HAP-1 (cell line): ENCODE data around the gene PSMC3.

Experiments used
- DNase-seq, 2 experiments: peaks; one replicate each; pipeline ENCODE4 v3.0.0-alpha.2; 2016 to 2020; ENCODE audit warnings: low spot score in 2 of 2
- H3K27me3 ChIP-seq: fragments of 250-450 bp; sonication (Bioruptor Pico); 2 replicates; pipeline ENCODE4 v1.5.1; 2020; ENCODE audit warnings: low read depth, mild to moderate bottlenecking, moderate library complexity
- H3K36me3 ChIP-seq: fragments of 250-450 bp; sonication (Bioruptor Pico); replicated peaks from 2 replicates; pipeline ENCODE4 v1.5.1; 2020; ENCODE audit warnings: mild to moderate bottlenecking
- H3K4me1 ChIP-seq: fragments of 250-450 bp; sonication (Bioruptor Pico); 2 replicates; pipeline ENCODE4 v1.5.1; 2020; ENCODE audit warnings: mild to moderate bottlenecking
- H3K4me3 ChIP-seq: fragments of 250-450 bp; sonication (Bioruptor Pico); 2 replicates; pipeline ENCODE4 v1.5.1; 2020; ENCODE audit warnings: mild to moderate bottlenecking, moderate library complexity
- H3K9me3 ChIP-seq: fragments of 250-450 bp; sonication (Bioruptor Pico); 2 replicates; pipeline ENCODE4 v1.5.1; 2020; ENCODE audit warnings: mild to moderate bottlenecking, moderate library complexity
- in situ Hi-C: fragments of 300-500 bp; cut with MboI; formaldehyde crosslinking; loops from 3 replicates; pipeline ENCODE4 v1.14.3; 2020; ENCODE audit warnings: low sequenced_read_pairs, inconsistent platforms, mixed read lengths

Gene PSMC3

DNA sequence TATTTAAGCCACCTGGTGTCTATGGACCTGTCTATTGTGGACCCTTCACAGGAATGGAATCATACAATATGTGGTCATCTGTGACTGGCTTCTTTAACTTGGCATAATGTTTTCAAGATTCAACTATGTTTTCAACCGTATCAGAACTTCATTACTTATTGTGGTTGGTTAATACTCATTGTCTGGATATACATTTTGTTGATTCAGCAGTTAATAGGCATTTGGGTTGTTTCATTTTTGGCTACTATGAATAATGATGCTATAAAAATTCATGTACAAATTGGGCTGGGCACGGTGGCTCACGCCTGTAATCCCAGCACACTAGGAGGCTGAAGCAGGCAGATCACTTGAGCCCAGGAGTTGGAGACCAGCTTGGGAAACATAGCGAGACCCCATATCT is 25.2 kb upstream of the PSMC3 start:
- Histone ChIP-seq H3K36me3 (no peaks in the 10 kb centered on the region), H3K4me3 (no peak overlapping the region), H3K9me3 (no peaks in the 10 kb centered on the region), H3K4me1 (no peaks in the 10 kb centered on the region), H3K27me3 (no peaks in the 10 kb centered on the region)
- DNase-seq: no peak
- in situ Hi-C loops: no loop called here

GRCh38 chr11:47449541-47449940 is 23.3 kb upstream of the PSMC3 start:
- Histone ChIP-seq H3K4me1 (no peaks in the 10 kb centered on the region), H3K4me3 (no peak overlapping the region), H3K9me3 (no peaks in the 10 kb centered on the region), H3K27me3 (no peaks in the 10 kb centered on the region), H3K36me3 (no peaks in the 10 kb centered on the region)
- in situ Hi-C loops: no loop called here
- no peak for DNase-seq

- no peak within 1 kb of the TSS for H3K4me3 ChIP-seq
- in situ Hi-C loops: no loop called here
Measured at GRCh38 chr11:47448566-47449427, 22.6 kb upstream of the PSMC3 start, which contains the start of gene RAPSN. Gene RAPSN, minus strand, starts transcription at chr11:47449136. Its CDS starts 172 bp downstream, at chr11:47448964.

GRCh38 chr11:47447906-47448305 is 21.7 kb upstream of the PSMC3 start:
- Histone ChIP-seq H3K27me3 (no peaks in the 10 kb centered on the region), H3K36me3 (no peaks in the 10 kb centered on the region), H3K4me1 (no peaks in the 10 kb centered on the region), H3K9me3 (no peaks in the 10 kb centered on the region), H3K4me3 (no peak overlapping the region)
- no peak for DNase-seq
- in situ Hi-C loops: no loop called here

More at GRCh38 chr11:47448566-47449427, 22.6 kb upstream of the PSMC3 start, which contains the start of gene RAPSN:
- Histone ChIP-seq H3K9me3 (no peaks in the 10 kb centered on the region), H3K36me3 (no peaks in the 10 kb centered on the region), H3K4me1 (no peaks in the 10 kb centered on the region), H3K27me3 (no peaks in the 10 kb centered on the region)
- no peak for DNase-seq

DNA sequence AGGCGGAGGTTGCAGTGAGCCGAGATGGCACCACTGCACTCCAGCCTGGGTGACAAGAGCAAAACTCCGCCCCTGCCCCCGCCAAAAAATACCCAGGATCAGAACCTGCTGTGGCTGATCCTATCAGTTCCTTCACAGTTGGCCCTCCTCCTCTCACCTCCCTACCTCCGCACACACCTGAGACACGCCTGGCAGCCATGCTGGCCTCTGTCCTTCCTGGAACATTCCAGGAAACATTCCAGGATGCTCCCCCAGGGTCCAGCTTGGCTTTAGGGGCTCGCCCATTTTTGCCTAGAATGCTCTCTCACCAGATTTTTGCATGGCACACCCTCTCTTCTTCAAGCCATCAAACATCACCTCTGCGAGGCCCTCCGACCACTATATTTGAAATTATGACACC is 20.6 kb upstream of the PSMC3 start:
- Histone ChIP-seq H3K4me3 (no peak overlapping the region), H3K9me3 (no peaks in the 10 kb centered on the region), H3K4me1 (no peaks in the 10 kb centered on the region), H3K36me3 (no peaks in the 10 kb centered on the region), H3K27me3 (no peaks in the 10 kb centered on the region)
- in situ Hi-C loops: no loop called here
- DNase-seq: no peak

GRCh38 chr11:47445840-47446239 is 19.6 kb upstream of the PSMC3 start:
- no peaks in the 10 kb centered on the region for H3K9me3 ChIP-seq
- no peaks in the 10 kb centered on the region for H3K4me1 ChIP-seq
- no peak overlapping the region for H3K4me3 ChIP-seq
- no peak for DNase-seq
- no peaks in the 10 kb centered on the region for H3K27me3 ChIP-seq
- in situ Hi-C loops: no loop called here
- no peaks in the 10 kb centered on the region for H3K36me3 ChIP-seq

DNA sequence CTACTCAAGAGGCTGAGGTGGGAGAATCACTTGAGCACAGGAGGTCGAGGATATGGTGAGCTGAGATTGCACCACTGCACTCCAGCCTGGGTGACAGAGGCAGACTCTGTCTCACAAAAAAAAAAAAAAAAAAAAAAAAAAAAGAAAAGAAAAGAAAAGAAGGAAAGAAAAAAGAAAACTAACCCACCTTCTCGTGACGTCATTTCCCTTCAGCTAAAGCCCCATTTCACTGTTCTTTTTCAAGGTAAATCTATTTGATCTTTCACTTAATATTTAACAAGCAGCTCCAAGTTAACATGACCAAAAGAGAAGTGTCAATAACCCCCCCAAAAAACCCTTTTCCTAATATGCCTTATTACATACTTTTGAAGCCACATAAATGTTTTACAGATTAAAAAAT is 17.6 kb upstream of the PSMC3 start:
- Histone ChIP-seq H3K9me3 (no peaks in the 10 kb centered on the region), H3K36me3 (no peaks in the 10 kb centered on the region), H3K27me3 (no peaks in the 10 kb centered on the region), H3K4me1 (no peaks in the 10 kb centered on the region), H3K4me3 (no peak overlapping the region)
- no peak for DNase-seq
- in situ Hi-C loops: no loop called here

DNA sequence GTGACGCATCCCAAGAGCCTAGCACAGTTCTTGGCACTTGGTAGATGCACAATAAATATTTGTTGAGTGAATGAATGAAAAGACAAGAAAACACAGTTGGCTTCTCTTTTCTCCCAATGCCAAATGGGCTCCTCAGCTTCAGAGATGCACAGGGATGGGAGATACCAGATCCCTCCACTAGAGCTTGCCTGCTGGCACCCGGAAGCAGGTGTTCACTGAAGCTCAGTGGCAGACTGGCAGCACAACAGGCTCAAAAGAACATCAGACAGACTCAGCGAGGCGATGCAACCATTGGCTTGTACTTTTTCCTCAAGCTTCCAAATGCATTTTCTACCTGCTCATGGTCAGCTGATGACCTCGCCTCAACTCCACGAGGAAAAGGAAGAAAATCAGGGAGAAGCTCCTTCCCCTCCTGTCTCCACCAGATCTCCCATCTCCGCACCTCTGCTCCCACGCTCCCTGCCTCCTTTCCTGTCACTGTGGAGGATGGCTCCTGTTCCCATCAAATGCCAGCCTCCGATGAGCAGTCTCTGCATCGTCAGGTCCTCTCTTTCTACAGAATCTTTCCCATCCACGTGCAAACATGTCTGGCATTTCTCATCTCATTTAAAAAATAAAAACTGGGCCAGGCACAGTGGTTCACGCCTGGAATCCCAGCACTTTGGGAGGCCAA is 16.9 kb upstream of the PSMC3 start:
- no peaks in the 10 kb centered on the region for H3K9me3 ChIP-seq
- no peaks in the 10 kb centered on the region for H3K36me3 ChIP-seq
- H3K4me1 ChIP-seq: no peaks in the 10 kb centered on the region
- no peaks in the 10 kb centered on the region for H3K27me3 ChIP-seq
- H3K4me3 ChIP-seq: no peak overlapping the region
- no peak for DNase-seq
- in situ Hi-C loops: no loop called here

DNA sequence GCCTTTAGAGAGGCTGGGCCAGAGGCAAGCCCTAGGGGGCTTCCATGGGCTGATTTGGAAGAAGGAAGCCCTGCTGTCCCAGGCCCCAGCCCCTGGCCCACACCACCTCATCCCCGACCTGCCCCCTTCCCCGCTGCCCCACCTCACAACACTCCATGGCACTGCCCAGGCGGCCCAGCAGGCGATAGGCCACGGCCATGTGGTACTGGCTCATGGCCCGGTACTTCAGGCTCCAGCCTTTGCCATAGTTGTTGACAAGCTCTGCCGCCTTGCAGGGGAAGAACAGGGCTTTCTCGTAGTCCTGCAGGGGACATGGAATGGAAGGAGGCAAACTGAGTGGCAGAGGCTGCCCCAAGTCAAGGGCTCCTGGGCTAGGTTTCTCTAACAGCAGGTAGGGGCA is 16.3 kb upstream of the PSMC3 start:
- in situ Hi-C loops: no loop called here
- H3K4me1 ChIP-seq: no peaks in the 10 kb centered on the region
- H3K4me3 ChIP-seq: no peak overlapping the region
- H3K36me3 ChIP-seq: no peaks in the 10 kb centered on the region
- H3K9me3 ChIP-seq: no peaks in the 10 kb centered on the region
- DNase-seq: no peak
- no peaks in the 10 kb centered on the region for H3K27me3 ChIP-seq

DNA sequence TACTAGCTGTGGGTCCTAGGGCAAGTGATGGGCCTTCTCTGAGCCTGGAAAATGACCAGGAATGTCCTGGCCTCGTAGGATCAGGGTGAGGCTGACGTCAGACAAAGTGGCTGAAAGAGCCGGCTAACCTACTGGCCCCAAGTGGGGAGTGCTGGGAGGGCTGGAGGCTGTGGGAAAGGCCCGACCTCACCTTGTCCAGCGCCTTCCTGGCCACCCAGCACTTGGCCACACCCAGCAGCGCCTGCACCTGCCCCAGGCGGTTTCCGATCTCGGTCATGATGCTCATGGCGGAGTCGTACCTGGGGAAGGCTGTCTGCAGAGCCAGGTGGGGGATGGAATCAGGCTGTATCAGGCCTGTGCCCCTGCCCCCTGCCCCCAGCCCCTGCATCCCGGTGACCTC is 15.2 kb upstream of the PSMC3 start:
- no peak for DNase-seq
- in situ Hi-C loops: no loop called here
- no peak overlapping the region for H3K4me3 ChIP-seq
- H3K9me3 ChIP-seq: no peaks in the 10 kb centered on the region
- H3K36me3 ChIP-seq: no peaks in the 10 kb centered on the region
- no peaks in the 10 kb centered on the region for H3K27me3 ChIP-seq
- H3K4me1 ChIP-seq: no peaks in the 10 kb centered on the region

DNA sequence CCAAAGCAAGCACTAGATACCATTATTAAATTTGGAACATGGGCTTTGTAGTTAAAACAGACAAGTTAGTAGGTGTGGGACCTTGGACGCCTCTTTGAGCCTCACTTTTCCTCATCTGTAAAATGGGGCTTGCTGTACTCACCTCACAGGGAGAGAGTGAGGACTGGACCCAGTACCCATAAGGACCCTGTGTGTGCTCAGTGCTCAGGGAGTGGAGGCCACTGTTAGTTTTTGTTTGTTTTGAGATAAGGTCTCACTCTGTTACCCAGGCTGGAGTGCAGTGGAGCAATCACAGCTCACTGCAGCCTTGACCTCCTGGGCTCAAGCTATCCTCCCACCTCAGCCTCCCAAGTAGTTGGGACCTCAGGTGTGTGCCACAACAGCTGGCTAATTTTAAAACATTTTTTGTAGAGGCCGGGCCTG is 13.8 kb upstream of the PSMC3 start:
- DNase-seq: no peak
- Histone ChIP-seq H3K4me3 (no peak overlapping the region), H3K36me3 (no peaks in the 10 kb centered on the region), H3K27me3 (no peaks in the 10 kb centered on the region), H3K4me1 (no peaks in the 10 kb centered on the region), H3K9me3 (no peaks in the 10 kb centered on the region)
- in situ Hi-C loops: no loop called here

DNA sequence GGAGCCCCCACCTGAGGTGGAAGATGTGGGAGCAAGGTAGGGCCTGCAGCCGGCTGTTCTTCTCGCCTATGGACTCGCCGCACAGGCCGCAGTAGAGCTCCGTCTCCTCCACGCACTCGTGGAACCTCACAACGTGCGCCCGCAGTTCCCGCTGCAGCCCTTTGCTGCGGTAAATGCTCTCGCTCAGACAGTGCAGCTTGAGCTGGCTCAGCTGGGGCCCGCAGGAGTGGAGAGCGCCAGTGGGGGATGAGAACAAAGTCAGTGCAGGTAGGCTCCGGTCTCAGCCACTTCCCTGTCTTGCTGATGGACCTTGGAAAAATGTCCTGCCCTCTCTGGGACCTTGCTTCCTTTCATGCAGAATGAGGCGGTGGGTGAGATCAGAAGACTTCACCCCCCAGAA is 12.5 kb upstream of the PSMC3 start:
- H3K4me3 ChIP-seq: no peak overlapping the region
- no peaks in the 10 kb centered on the region for H3K36me3 ChIP-seq
- in situ Hi-C loops: no loop called here
- H3K4me1 ChIP-seq: no peaks in the 10 kb centered on the region
- no peaks in the 10 kb centered on the region for H3K27me3 ChIP-seq
- DNase-seq: no peak
- no peaks in the 10 kb centered on the region for H3K9me3 ChIP-seq

DNA sequence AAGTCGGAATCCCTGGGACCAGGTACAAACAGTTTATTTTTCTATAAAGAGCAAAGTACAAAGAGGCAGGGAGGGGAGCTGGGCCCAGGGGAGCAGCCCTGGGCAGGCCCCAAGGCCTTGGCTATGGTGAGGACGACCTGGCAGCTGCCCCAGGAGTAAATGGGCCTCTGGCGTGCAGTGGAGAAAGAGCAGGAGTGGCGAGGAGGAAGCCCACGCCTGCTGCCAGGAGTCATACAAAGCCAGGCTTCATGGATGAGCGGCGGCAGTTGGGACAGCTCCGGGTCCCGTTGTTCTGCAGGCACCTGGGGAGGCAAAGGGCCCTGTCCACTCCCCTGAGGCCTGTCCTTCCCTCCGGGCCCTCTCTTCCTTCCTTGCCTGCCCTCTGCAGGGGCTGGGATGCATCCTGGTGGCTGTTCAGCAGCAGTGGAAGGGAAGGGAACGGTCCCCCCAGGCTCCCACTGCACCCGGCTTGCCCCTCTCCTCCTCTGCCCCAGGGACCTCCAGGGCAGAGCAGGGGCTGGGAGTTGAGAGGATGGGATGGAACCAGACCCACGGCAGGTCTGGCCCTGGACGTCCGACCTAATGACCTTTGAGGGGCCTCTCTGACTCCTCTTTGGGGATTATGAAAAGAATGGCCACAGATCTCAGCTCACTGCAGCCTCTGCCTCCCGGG is 11.6 kb upstream of the PSMC3 start:
- no peak for DNase-seq
- no peak overlapping the region for H3K4me3 ChIP-seq
- H3K27me3 ChIP-seq: no peaks in the 10 kb centered on the region
- in situ Hi-C loops: no loop called here
- H3K36me3 ChIP-seq: no peaks in the 10 kb centered on the region
- H3K9me3 ChIP-seq: no peaks in the 10 kb centered on the region
- no peaks in the 10 kb centered on the region for H3K4me1 ChIP-seq

DNA sequence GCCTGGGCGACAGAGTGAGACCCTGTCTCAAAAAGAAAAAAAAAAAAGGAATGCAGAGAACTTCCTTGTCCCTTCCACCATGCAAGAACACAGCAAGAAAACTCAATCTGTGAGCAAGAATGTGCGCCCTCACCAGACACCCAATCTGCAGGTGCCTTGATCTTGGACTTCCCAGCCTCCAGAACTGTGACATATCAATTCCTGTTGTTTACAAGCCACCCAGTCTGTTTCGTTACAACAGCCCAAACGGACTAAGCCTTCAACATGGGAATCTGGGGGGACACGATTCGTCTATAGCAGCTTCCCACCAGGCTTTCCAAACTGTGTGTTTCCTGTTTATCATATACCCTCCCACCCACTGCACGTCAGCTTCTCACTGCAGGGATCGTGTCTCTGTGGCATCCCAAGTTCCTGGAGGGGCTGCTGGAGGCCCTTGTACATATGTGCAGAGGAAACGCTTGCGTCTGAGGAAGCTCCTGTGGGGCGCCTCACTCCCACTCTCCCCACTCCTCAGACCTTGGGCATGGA is 11.0 kb upstream of the PSMC3 start:
- no peak overlapping the region for H3K4me3 ChIP-seq
- H3K36me3 ChIP-seq: no peaks in the 10 kb centered on the region
- H3K27me3 ChIP-seq: no peaks in the 10 kb centered on the region
- no peak for DNase-seq
- H3K9me3 ChIP-seq: no peaks in the 10 kb centered on the region
- in situ Hi-C loops: no loop called here
- no peaks in the 10 kb centered on the region for H3K4me1 ChIP-seq
